ENCODE data around the gene CYP3A5.
"Not testable (repeated sequence)": the region's sequence is repeated elsewhere in the genome, so short reads cannot be mapped to it uniquely, and the experiment has no call there.

Gene CYP3A5

DNA sequence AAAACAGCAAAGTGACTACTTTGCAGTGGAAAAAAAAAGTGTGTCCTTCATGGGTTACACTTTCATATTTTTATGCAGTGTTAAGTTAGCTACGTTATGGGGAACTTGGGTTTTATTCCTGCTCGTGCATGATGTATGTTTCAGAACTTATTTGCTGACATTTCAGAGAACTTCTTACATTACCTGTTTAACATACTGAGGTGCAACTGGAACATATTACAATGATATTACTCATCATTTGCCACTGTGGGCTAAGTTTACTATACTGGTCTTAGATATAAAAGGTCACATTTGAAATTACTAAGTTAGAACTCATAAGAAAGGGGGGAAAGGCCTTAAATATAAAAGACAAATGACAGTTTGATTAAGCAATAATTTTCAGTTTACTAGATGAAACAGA is 42.4 kb downstream of the CYP3A5 start:
- DNase-seq = not testable (repeated sequence)

DNA sequence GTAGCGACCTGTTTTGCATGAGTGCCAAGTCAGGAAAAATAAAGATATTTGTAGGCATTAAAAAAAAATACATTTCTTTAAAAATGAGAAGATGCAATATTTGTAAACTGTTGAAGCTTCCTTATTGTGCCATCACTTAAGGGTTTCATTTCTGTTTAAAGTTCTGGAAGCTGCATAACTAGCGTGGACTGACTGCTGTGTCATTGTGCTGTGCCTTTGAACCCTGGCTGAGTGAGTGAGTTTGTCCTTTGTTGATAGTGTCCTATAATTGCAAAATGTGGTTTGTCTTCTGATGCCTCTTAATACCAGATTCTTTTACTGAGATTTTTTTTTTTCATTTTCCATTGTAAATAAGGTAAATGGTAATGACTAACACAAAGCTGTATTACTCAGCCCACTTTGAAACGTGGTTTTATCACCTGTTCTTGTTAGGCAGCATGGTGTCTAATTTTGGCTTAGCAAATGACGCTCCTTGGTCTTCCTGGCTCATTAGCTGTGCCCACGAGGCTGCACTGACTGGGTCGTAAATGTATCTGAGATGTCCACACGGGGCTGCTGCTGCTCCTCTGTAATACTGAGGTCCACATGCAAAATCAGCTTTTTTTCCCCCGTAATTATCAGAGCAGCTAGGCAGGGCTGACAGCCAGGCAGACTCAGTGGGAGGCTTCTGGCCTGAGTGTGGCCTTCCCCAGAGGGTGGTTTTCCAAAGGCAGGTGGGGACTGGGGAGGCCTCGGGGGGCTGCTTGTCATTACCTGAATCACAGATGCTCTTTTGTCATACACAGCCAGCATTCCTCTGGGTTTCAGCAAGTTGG is 48.3 kb downstream of the CYP3A5 start:
- no peak for DNase-seq

DNA sequence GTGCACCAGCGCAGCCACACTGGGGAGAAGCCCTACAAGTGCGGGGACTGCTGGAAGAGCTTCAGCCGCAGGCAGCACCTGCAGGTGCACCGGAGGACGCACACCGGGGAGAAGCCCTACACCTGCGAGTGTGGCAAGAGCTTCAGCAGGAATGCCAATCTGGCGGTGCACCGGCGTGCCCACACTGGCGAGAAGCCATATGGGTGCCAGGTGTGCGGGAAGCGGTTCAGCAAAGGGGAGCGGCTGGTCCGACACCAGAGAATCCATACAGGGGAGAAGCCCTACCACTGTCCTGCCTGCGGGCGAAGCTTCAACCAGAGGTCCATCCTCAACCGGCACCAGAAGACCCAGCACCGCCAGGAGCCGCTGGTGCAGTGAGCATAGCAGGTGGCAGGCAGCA is 50.2 kb downstream of the CYP3A5 start:
- DNase-seq = no peak

DNA sequence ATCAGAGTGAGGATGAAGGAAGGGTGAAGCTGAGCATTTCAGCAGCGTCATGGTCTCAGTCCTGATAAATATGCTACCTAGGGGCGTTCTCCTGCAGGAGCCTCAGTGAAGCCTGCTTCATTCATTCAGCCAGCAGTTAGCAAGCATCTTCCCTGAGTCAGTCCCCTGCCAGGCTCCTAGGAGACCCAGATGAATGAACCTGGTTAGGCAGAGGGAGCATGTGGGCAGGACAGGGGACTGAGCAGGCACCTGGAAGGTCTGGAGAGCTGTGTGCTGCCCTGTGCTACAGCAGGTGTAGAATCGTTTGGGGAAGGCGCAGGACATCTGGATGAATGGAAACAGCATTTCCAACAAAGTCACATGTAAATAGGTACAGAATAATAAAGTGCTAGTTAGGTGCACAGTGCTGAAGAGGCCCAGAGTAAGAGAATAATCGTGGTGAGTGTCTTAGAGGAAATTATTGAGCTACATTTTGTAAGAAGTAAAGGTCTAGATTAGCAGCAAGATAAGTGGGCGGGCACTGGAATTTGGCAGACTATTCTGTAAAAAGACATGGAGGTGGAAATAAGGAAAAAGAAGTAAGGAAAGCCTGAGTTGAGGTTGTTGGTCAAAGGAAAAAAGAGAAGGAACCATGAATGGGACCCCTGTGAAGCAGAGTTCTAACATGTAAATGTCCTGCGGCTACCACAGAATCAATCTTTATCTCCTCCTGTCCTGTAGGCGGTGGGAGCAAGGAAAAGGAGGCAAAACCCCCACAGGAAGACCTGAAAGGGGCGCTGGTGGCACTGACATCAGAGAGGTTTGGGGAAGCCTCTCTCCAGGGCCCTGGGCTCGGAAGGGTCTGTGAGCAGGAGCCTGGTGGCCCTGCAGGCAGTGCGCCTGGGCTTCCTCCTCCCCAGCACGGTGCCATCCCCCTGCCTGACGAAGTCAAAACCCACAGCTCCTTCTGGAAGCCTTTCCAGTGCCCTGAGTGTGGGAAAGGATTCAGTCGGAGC is 51.0 kb downstream of the CYP3A5 start:
- DNase-seq = no peak

DNA sequence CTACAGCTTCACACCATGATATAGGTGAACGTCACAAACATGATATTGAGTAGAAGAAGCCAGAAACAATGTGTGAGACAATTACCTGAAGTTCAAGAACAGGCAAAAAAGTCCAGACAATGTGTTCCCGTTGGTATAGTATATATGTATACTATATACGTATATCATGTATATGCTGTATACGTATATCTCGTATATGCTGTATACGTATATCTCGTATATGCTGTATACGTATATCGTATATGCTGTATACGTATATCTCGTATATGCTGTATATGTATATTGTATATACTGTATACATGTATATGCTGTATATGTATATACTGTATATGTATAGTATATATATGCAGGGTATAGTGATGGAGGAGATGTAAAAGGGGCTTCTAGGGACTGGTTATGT is 52.3 kb downstream of the CYP3A5 start:
- DNase-seq = no peak

DNA sequence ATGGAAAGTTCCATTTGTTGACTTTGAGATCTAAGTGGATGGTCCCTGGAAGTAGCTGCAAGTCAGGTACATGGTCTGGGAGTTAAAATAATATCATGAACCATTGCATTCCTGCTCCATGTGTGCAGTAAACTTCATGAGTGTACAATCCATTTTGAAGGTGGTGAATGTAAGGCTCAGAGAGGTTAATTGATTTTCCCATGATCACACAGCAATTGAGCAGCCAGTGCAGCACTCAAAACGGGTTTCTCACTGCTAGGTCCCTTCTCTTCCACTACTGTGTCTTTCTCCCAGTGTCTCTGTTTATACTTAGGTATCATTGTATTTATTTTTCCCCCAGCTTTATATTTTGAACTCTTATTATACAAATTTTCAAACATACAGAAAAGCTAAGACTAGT is 53.1 kb downstream of the CYP3A5 start:
- no peak for DNase-seq

DNA sequence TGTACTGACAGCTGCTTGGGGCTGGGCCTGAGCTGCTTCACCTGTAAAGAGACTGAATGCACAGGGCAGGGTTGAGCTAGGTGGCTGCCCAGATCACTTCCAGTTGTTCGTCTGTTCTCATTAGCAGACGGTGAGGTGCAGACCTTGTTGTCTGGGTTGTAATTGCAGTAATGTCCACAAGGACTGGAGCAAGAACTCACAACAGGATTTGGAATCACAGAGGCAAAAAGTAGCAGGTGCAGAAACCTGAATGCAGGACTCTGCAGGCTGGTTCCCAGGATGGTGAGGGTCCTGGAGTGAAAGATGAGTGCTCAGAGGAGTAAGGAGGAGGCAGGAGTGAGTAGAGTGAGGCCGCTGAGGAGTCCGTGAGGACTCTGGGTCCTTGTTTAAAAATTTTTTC is 53.8 kb downstream of the CYP3A5 start:
- no peak for DNase-seq

DNA sequence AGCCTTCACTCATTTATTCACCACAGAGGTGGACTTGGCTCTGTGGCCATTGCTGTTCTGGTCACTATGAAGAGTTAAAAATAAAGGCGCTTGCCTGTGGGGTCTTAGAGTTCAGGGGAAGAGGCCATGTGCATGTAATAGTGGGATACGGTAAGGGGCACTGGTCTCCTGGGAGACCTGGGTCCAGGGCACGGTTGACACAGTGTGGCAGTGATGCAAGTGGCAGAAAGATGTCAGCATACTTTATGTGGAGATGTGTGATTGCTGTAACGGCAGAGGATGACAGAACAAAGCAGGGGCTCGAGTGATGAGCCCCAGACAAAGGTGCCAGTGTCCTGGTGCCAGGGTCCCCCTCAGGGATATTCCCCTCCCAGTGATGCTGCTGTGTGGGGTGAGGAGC is 54.5 kb downstream of the CYP3A5 start:
- DNase-seq = no peak

DNA sequence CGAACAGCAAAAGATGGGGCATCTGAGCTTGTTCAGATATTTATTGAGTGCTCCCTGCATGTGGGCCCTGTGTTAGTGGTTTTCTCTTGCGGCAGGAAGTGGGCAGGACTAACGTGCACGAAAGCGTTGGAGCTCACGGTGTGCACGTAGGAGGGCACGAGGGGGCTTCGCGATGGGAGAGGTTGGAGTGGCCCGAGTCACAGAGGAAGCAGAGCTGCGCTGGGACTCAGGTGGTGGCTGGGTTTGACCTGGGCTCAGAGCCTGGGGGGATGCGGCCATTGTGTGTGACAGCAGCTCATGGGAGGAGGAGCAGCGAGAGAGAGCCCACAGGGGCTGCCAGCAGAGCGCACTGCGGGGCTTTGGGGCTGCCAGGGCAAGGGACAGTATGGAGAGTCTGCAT is 55.3 kb downstream of the CYP3A5 start:
- DNase-seq = peak; percentile 32

DNA sequence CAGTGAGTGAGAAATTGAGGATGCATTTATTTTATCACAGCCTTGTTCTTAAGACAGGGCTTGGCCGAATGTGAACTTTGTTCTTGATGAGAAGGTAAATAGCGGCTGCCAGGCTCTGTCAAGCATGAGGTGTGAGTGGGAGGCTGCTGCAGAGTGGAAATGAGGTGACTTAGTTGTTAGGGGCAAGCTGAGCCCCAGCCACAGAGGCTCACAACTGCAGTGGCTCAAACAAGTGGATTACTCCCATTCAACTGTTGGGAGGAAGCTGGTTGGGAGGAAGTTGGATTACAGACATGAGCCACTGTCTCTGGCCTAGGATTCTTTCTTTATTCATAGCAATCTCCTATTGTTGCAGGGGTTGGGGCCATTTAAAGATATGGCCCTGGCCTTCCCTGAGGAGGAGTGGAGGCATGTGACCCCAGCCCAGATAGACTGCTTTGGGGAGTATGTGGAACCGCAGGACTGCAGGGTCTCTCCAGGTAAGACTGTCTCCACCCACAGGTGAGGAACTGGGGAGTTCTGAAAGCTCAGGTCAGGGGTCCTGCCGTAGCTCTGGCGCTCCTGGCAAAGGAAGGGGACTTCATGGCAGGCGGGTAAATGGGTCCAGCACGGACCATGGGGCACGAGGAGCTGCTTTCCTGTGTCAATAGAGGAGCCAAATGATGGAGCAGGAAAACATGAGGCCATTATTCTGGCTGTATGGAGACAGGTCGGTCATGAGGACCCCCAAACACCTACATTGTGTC is 55.9 kb downstream of the CYP3A5 start:
- no peak for DNase-seq

DNA sequence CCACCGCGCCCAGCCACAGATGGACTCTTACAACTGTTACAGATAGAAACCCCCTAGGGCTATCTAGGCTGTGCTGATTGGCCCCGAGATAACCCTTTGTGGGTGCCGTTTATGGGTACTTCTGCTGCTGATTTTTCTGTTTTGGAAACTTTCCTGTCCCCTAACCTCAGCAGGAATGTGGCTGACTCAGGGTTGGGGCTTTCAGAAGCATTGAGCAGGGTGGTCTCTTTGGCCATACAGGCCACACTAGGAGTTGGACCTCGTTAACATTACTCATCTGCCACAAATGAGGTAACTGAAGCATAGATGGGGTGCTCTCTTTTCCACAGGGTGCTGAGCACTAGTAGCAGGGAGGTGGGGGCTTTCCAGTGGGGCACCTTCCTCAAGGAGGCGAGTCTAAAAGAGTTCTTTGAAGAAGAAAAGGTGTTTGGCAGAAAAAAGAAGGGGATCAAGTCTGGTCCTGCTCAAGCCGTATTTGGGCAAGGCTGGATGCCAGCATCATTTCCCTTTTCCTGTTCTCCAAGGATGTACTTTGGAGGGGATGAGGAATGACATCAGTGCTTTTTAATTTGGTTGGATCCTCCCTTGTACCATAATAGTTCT is 56.6 kb downstream of the CYP3A5 start:
- no peak for DNase-seq

DNA sequence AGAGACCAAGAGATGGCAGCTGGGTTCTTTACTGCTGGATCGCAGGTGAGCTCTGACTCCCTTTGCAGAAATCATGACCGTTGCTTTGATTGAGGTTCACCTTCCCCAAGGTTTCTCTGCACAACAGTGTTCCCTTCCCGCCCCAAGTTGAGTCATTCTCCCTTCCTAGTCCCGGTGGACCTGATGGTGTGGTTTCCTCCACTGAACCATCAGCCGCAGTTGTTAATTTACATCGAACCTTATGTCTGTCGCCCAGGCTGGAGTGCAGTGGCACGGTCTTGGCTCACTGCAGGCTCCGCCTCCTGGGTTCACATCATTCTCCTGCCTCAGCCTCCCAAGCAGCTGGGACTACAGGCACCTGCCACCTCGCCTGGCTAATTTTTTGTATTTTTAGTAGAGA is 57.2 kb downstream of the CYP3A5 start:
- DNase-seq = no peak

DNA sequence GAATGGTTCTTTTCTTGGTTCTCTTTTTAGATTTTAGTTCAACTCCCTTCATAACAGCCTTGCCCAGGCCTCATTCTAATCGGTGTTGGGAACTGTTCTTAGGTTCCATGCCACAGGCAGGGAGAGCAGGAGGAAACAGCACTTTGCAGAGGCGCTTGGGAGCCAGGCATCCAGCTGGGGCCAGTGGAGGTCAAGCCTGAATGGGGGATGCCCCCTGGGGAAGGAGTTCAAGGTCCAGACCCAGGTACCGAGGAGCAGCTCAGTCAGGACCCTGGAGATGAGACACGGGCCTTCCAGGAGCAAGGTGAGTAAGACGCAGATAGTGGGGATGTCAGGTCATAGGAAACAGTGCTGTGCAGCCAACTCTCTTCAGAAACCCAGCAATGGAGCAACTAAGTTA is 58.5 kb downstream of the CYP3A5 start:
- no peak for DNase-seq

DNA sequence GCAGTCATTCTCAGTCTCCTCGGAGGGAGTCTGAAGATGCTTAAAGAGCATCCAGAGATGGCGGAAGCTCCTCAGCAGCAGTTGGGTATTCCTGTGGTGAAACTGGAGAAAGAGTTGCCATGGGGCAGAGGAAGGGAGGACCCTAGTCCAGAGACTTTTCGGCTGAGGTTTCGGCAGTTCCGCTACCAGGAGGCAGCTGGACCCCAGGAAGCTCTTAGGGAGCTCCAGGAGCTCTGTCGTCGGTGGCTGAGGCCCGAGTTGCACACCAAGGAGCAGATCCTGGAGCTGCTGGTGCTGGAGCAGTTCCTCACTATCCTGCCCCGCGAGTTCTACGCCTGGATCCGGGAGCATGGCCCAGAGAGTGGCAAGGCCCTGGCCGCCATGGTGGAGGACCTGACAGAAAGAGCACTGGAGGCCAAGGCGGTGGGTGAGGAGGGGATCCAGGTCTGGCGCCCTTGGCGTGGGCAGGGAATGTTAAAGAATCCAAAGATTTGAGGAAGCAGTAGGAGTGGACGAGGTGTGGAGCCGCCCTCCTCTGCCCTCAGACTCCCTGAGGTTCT is 60.1 kb downstream of the CYP3A5 start:
- DNase-seq = no peak

DNA sequence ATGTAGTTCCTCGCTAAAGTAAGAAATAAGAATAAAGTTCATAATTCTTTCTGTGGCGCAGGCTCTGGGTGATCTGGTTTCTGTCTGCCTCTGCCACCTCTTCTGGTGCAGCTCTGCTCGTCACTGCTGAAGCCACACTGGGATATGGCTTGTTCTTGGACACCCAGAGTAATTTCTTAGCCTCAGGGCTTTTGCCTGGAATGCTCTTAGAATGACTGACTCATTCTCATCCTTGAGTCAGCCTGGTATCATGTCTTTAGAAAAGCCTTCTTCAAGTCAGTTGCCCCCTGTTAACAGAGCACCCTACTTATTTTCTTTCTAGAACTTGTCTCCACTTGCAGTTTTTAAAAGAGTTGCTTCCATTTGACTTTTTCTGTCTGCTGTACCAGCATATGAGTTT is 61.1 kb downstream of the CYP3A5 start:
- DNase-seq = no peak

DNA sequence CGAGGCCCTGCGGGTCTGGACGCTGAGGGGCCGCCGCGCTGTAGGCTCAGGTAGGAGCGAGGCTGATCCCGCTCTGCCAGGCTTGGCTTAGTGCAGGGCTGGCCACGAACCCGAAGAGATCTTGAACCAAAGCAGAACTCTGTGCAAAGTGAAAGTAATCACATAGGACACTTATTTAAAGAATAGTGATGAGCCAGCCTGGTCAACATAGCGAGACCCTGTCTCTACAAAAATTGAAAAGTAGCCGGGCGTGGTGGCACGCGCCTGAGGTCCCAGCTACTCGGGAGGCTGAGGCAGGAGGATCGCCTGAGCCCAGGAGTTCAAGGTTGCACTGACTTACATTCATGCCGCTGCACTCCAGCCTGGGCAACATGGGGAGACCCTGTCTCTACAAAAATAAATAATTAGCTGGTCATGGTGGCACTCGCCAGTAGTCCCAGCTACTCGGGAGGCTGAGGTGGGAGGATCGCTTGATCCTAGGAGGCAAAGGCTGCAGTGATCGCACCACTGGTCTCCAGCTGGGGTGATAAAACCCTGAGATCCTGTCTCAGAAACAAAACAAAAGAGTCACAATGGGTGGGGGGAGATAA is 62.5 kb downstream of the CYP3A5 start:
- DNase-seq = no peak

DNA sequence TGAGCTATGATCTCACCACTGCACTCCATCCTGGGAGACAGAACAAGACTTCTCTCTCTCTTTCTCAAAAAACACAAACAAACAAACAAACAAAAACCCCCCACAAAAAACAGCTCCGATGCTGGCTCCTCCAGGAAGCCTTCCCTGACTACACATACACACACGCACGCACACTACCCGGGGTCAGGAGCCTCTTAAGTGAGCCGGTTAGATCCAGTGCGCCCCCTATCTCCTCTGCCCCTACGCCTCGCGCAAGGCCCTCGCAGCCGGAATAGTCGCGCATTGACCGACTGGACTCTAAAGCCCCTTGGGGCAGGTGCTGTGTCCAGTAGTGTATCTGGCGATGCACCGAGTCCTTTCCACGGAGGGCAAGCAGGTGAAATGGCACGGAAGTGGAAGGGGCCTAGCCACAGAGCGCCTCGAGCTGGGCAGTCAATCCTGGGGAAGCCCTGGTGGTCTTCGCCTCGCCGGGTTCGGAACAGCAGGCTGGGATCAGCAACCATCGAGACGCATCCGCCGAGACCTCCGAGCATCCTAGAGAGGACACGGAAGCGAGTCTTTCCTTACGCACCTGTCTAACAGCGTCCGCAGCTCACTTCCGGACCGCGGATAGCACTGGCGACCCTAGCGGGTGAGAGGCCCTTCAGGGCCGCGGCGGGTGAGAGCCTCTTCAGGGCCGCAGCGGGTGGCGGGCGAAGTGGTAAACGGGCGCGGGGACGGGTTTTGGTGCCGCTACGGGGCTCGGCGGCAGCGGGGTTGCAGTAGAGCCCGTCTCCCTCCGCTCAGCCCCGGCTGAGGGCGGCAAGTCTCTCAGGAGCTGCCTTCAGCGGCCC is 63.2 kb downstream of the CYP3A5 start, which contains the start of gene ZSCAN25:
TSS of gene ZSCAN25 (plus strand) at position 588 of the 833 bp plus-strand sequence. CDS start 2,661 bp downstream, outside the sequence.
- peak; percentile 78 for DNase-seq

DNA sequence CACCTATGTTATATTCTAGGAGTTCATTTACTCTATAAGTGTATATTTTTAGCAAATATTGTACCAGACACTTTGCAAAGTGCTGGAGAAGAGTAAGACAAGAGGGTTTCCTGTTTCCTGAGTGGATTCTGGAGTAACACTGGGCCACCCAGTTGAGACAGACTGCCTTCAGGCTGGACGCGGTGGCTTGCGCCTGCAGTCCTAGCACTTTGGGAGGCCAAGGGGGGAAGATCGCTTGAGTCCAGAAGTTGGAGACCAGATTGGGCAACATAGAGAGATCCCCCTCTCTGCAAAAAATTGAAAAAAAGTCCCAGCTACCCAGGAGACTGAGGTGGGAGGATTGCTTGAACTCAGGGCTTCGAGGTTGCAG is 63.8 kb downstream of the CYP3A5 start:
- no peak for DNase-seq

DNA sequence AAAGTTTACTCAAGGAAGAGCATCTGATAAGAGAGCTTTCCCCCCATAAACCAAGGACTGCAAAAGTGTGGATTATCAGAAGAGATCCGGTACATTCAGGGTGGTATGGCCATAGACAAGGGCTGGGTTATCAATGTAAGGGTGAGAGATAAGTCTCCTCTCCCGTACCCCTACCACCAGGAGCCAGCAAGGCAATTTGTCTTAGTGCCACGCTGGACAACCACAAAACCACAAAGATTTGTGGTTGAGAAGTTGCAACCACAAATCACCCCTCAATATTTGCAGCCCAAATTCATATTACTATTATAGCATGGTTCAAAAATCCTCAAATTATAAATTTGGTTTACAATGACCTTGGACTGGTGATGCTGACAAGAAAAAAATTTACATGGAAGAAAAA is 65.3 kb downstream of the CYP3A5 start:
- DNase-seq = no peak

DNA sequence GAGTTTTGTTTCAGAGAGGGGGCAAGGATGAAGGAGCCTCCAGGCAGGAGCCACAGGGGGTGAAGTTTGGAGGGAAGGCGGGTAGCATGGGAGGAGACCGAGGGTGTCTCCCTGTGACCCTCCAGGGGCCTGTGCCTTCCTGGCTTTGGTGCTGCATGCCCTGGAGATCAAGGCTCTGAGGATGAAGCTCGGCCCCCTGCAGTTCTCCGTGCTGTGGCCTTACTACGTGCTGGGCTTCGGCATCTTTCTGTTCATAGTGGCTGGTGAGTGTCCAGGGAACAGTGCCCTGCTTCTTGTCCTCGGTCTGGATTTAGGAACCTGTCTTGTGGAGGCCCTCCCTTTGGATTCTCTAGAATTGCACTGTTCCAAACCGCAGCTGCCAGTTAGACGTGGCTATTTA is 72.2 kb downstream of the CYP3A5 start:
- no peak for DNase-seq

DNA sequence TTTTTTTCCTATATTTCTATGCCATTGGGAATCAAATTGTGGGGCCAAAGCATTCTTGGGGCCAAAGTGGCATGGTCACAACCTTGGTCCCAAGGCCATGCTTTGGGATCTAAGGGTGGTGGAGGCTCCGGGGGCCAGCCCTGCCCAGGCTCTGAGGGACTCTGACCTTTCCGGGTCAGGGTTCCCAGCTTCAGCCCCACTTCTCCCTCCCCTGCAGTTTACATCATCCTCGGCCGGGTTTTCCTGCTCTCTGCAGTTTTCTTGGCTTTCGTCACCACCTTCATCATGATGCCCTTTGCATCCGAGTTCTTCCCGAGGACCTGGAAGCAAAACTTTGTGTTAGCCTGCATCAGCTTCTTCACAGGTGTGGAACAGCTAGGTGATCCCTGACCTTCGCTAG is 73.3 kb downstream of the CYP3A5 start:
- no peak for DNase-seq
